ENCODE data around the gene ATP6V0A1. TPM values are rescaled to one million over a fixed set of nuclear protein-coding genes. Genes with fewer than 3 reads are reported as not detected.

Gene ATP6V0A1
- total RNA-seq, 1 donor from 2014 or later = 27.7 TPM

- intact Hi-C loops (cut with micrococcal nuclease) = no loop called here
These were observed 15.6 kb downstream of the ATP6V0A1 start for GRCh38 chr17:42474276-42474675.

- intact Hi-C loops (cut with micrococcal nuclease) = loop anchor here (5.0 kb wide), 1 partner anchor 217 kb away; no protein-coding TSS in a partner anchor
These were observed 16.4 kb downstream of the ATP6V0A1 start for GRCh38 chr17:42475121-42475520.

GRCh38 chr17:42475835-42476234, 17.2 kb downstream of the ATP6V0A1 start:
- intact Hi-C loops (cut with micrococcal nuclease) = loop anchor here (5.0 kb wide), 1 partner anchor 216 kb away; no protein-coding TSS in a partner anchor

GRCh38 chr17:42476411-42476810, 17.7 kb downstream of the ATP6V0A1 start:
- intact Hi-C loops (cut with micrococcal nuclease) = loop anchor here (5.0 kb wide), 1 partner anchor 216 kb away; no protein-coding TSS in a partner anchor

- intact Hi-C loops (cut with micrococcal nuclease) = loop anchor here (5.0 kb wide), 1 partner anchor 215 kb away; no protein-coding TSS in a partner anchor
These were observed 18.5 kb downstream of the ATP6V0A1 start for GRCh38 chr17:42477173-42477572.

GRCh38 chr17:42477824-42478223, 19.1 kb downstream of the ATP6V0A1 start:
- intact Hi-C loops (cut with micrococcal nuclease) = loop anchor here (5.0 kb wide), 1 partner anchor 214 kb away; no protein-coding TSS in a partner anchor

- intact Hi-C loops (cut with micrococcal nuclease) = loop anchor here (1.0 kb wide), 1 partner anchor 24 kb away; no protein-coding TSS in a partner anchor
These were observed 25.6 kb downstream of the ATP6V0A1 start for GRCh38 chr17:42484304-42484703.

GRCh38 chr17:42485680-42486079, 27.0 kb downstream of the ATP6V0A1 start:
- intact Hi-C loops (cut with micrococcal nuclease) = no loop called here

GRCh38 chr17:42488032-42488431, 29.4 kb downstream of the ATP6V0A1 start:
- intact Hi-C loops (cut with micrococcal nuclease) = no loop called here

- intact Hi-C loops (cut with micrococcal nuclease) = no loop called here
These were observed 34.6 kb downstream of the ATP6V0A1 start for GRCh38 chr17:42493319-42493718.

- intact Hi-C loops (cut with micrococcal nuclease) = no loop called here
These were observed 36.0 kb downstream of the ATP6V0A1 start for GRCh38 chr17:42494673-42495072.

GRCh38 chr17:42498828-42499227, 40.1 kb downstream of the ATP6V0A1 start:
- intact Hi-C loops (cut with micrococcal nuclease) = no loop called here

GRCh38 chr17:42502091-42502490, 43.4 kb downstream of the ATP6V0A1 start:
- intact Hi-C loops (cut with micrococcal nuclease) = no loop called here

- intact Hi-C loops (cut with micrococcal nuclease) = no loop called here
These were observed 44.2 kb downstream of the ATP6V0A1 start for GRCh38 chr17:42502926-42503325.

GRCh38 chr17:42507671-42508070, 49.0 kb downstream of the ATP6V0A1 start:
- intact Hi-C loops (cut with micrococcal nuclease) = no loop called here

GRCh38 chr17:42508426-42509165, 49.9 kb downstream of the ATP6V0A1 start:
- intact Hi-C loops (cut with micrococcal nuclease) = no loop called here

- intact Hi-C loops (cut with micrococcal nuclease) = no loop called here
These were observed 50.7 kb downstream of the ATP6V0A1 start for GRCh38 chr17:42509409-42509808.

GRCh38 chr17:42509841-42510240, 51.2 kb downstream of the ATP6V0A1 start:
- intact Hi-C loops (cut with micrococcal nuclease) = no loop called here

GRCh38 chr17:42512246-42512645, 53.6 kb downstream of the ATP6V0A1 start:
- intact Hi-C loops (cut with micrococcal nuclease) = no loop called here

- intact Hi-C loops (cut with micrococcal nuclease) = no loop called here
These were observed 54.1 kb downstream of the ATP6V0A1 start for GRCh38 chr17:42512733-42513251.

GRCh38 chr17:42513686-42514085, 55.0 kb downstream of the ATP6V0A1 start:
- intact Hi-C loops (cut with micrococcal nuclease) = no loop called here

GRCh38 chr17:42514279-42514678, 55.6 kb downstream of the ATP6V0A1 start:
- intact Hi-C loops (cut with micrococcal nuclease) = no loop called here

- intact Hi-C loops (cut with micrococcal nuclease) = no loop called here
These were observed 56.2 kb downstream of the ATP6V0A1 start for GRCh38 chr17:42514867-42515266.
